ENCODE data around the gene SELENON. TPM values are rescaled to one million over a fixed set of nuclear protein-coding genes. Genes with fewer than 3 reads are reported as not detected.

SELENON gene
- total and polyA plus RNA-seq, 2 of the 8 experiments (the other 6 are each of a cell fraction or from before 2014, with no cell fraction given): 43.0 to 77.6 TPM

- H3K23me2 ChIP-seq (ENCODE audit: low read depth, low read length): no peaks in the 10 kb centered on the region
- no peak overlapping the region for H3K4me2 ChIP-seq (ENCODE audit: insufficient read depth in 1 of 2, low read depth in 2 of 2, low read length in 2 of 2)
- H3K4ac ChIP-seq (replicated peaks; ENCODE audit: insufficient read length, low read depth, low read length): no peak overlapping the region
- no peak overlapping the region for H2BK15ac ChIP-seq (ENCODE audit: low read length)
- no peaks in the 10 kb centered on the region for H3K79me2 ChIP-seq (ENCODE audit: control insufficient read depth in 1 of 2, insufficient read depth in 2 of 2, low read length in 2 of 2)
- no peaks in the 10 kb centered on the region for H3K9me3 ChIP-seq (ENCODE audit: insufficient read depth in 2 of 2, low read depth in 1 of 2, low read length in 1 of 2)
- no peak overlapping the region for H3K23ac ChIP-seq (ENCODE audit: insufficient read length)
- no peak overlapping the region for H3K9ac ChIP-seq (replicated peaks in 1 of 4; ENCODE audit: extremely low read depth in 1 of 4, low read depth in 3 of 4, low read length in 3 of 4)
- no peak overlapping the region for H2BK120ac ChIP-seq (replicated peaks; ENCODE audit: low read depth, low read length)
- H4K5ac ChIP-seq (ENCODE audit: insufficient read length, low read depth, low read length): no peak overlapping the region
- H3K36me3 ChIP-seq (ENCODE audit: control insufficient read depth in 2 of 4, insufficient read depth in 4 of 4, low read length in 3 of 4): peaks cover 0 to 13% (median 6%) of the 10 kb centered on the region in 4 experiments; a peak in 5 of 8 replicates
- H3K14ac ChIP-seq (ENCODE audit: insufficient read length): no peak overlapping the region
- H2AK5ac ChIP-seq (ENCODE audit: low read depth, low read length): no peak overlapping the region
- 90% methylated on average over 16 of the region's 20 CpGs; no CpG with 5 or more reads in 1 of the 2 experiments for WGBS, 2 experiments (ENCODE audit: extremely low coverage in 1 of 2, insufficient coverage in 1 of 2, insufficient read length in 1 of 2, insufficient replicate concordance in 2 of 2, low coverage in 1 of 2, low lambda C conversion rate in 2 of 2, missing lambda C conversion rate in 1 of 2)
- H4K20me1 ChIP-seq (replicated peaks in 1 of 2; ENCODE audit: control insufficient read depth in 1 of 2, insufficient read depth in 2 of 2, low read length in 2 of 2): peaks cover 2 to 13% of the 10 kb centered on the region in 2 experiments
- POLR2A ChIA-PET (ENCODE audit: partially characterized antibody): interaction anchor here (0.5 to 5.6 kb wide), 2 partner anchors 12 to 243 kb away, joined by 3 to 32 read pairs; partner anchors contain the start of gene MTFR1L
- no peaks in the 10 kb centered on the region for H3K27me3 ChIP-seq (replicated peaks in 1 of 4; ENCODE audit: control insufficient read depth in 3 of 4, extremely low read depth in 1 of 4, insufficient read depth in 3 of 4, low read length in 3 of 4)
- no peak overlapping the region for H2BK5ac ChIP-seq (ENCODE audit: low read depth, low read length)
- no peak overlapping the region for H3K4me3 ChIP-seq (ENCODE audit: extremely low read depth in 1 of 4, insufficient read depth in 2 of 4, low read depth in 3 of 4, low read length in 4 of 4)
- H4K91ac ChIP-seq (replicated peaks; ENCODE audit: insufficient read length, low read length): no peak overlapping the region
- DNase-seq (ENCODE audit: low read depth in 1 of 2, low spot score in 2 of 2): no peak
- H3K56ac ChIP-seq (replicated peaks; ENCODE audit: insufficient read length, low read depth, low read length): no peak overlapping the region
- no peaks in the 10 kb centered on the region; the same call in 1 of the 2 replicates for H3K79me1 ChIP-seq (ENCODE audit: low read depth, low read length)
- no peak for FAIRE-seq
- no peak overlapping the region for H2BK20ac ChIP-seq (ENCODE audit: low read length)
- no peak overlapping the region for H4K8ac ChIP-seq (ENCODE audit: extremely low read depth, insufficient read depth, low read length)
- CTCF ChIA-PET (ENCODE audit: partially characterized antibody): interaction anchor here (0.5 to 8.2 kb wide), 18 partner anchors 7 to 528 kb away, joined by 3 to 83 read pairs (median 4); partner anchors contain the start of gene SELENON
- H2BK12ac ChIP-seq (ENCODE audit: low read depth, low read length): no peak overlapping the region
- H3K4me1 ChIP-seq (replicated peaks in 1 of 4; ENCODE audit: control insufficient read depth in 3 of 4, insufficient read depth in 4 of 4, low read length in 3 of 4): peaks cover 0 to 5% (median 2%) of the 10 kb centered on the region in 4 experiments; a peak in 4 of 7 replicates
- H3K18ac ChIP-seq (ENCODE audit: extremely low read depth, low read length): no peak overlapping the region
- no peak overlapping the region for H2AFZ ChIP-seq (ENCODE audit: low read length)
- no peak overlapping the region for H3K27ac ChIP-seq (ENCODE audit: low read depth, low read length)
- TF ChIP-seq TAF1 (IDR thresholded peaks at IDR 0.05; ENCODE audit: low read depth, low read length) (no peak), KDM4A (IDR thresholded peaks at IDR 0.05; ENCODE audit: low read depth, low read length, severe bottlenecking) (no peak), CHD2 (IDR thresholded peaks at IDR 0.05; ENCODE audit: low read length) (no peak), RBBP5 (IDR thresholded peaks at IDR 0.05; ENCODE audit: borderline replicate concordance, low read depth, low read length) (no peak), YY1 (IDR thresholded peaks at IDR 0.05; ENCODE audit: low read depth, low read length) (no peak), BRCA1 (IDR thresholded peaks at IDR 0.05; ENCODE audit: low read depth, low read length) (no peak), SP2 (IDR thresholded peaks at IDR 0.05; ENCODE audit: low read length) (no peak), TCF12 (IDR thresholded peaks at IDR 0.05; ENCODE audit: low read depth, low read length) (no peak), SAP30 (IDR thresholded peaks at IDR 0.05; ENCODE audit: insufficient read depth, insufficient replicate concordance, low read length) (no peak), POLR2AphosphoS5 (IDR thresholded peaks at IDR 0.05; ENCODE audit: low read depth, low read length) (no peak), USF2 (IDR thresholded peaks at IDR 0.05; ENCODE audit: low read length) (no peak), CREB1 (IDR thresholded peaks at IDR 0.05) (no peak)
Observed at GRCh38 chr1:25807480-25808390, 7.7 kb downstream of the SELENON start.

All from H1 (cell line).